Ovary (tissue), 9 donors: ENCODE data around the gene GIMD1. TPM values are rescaled to one million over a fixed set of nuclear protein-coding genes. Genes with fewer than 3 reads are reported as not detected.

Experiments
- polyA plus RNA-seq, 2 donors: library from polyadenylated mRNA; stranded (reverse); fragments of 200-250 nt in 1 of 2; fragments of 350-450 nt in 1 of 2; fragmentation: Illumina TruSeq in 1 of 2; extraction: RNeasy Lipid Tissue Mini Kit (QIAGEN cat#74804) in 1 of 2; gene quantifications; one replicate each; pipeline ENCODE4 v1.2.3, GENCODE V29; 2013 to 2014
- total RNA-seq, 7 donors: library from RNA; depleted of rRNA in 2 of 7; stranded (reverse); fragments of >200 nt in 2 of 7; fragmentation: NEBNext Ultra II Directional in 3 of 7; extraction: Animal tissue kit (Norgen Biotek cat#: 25700) in 3 of 7; gene quantifications; one replicate each; pipeline versions ENCODE4 v1.1.0 to v1.2.4, GENCODE V29; 2016 to 2023
- donor health status: DM: no; HTN: no; CAD: no; lungs with moderate emphysema.
- donor health status: DM: no; HTN: no; CAD: no.
- donor health status: Bipolar disorder and iron deficiency.
- donor health status: DM: yes; HTN: yes; CAD: no.
- donor health status: DM: no; HTN: no; CAD: no.
- donor health status: DM: yes; HTN: yes; CAD: no.

GIMD1 gene
- total and polyA plus RNA-seq, 9 donors: not detected

Other genes with a start within 250 kb of the GIMD1 start
- gene TBCK, start 52.6 kb downstream of the GIMD1 start, total RNA-seq: 10 to 100 TPM; 34.0 to 50.1 (median 41.3) TPM
- 10 to 100 TPM; 13.6 to 22.3 TPM for gene TBCK, start 52.6 kb downstream of the GIMD1 start, polyA plus RNA-seq
- gene AIMP1, start 52.2 kb downstream of the GIMD1 start, total RNA-seq: 10 to 100 TPM; 19.7 to 46.5 (median 44.0) TPM
- 10 to 100 TPM; 29.9 to 37.6 TPM for gene AIMP1, start 52.2 kb downstream of the GIMD1 start, polyA plus RNA-seq